Effector CD4-positive, alpha-beta T cell (primary cell): ENCODE results near the gene CTTNBP2NL.

Experiments used
- DNase-seq: peaks from one replicate; pipeline ENCODE4 v3.0.0-alpha.2; 2020

The CTTNBP2NL gene

GRCh38 chr1:112509005-112509659 is 113.1 kb downstream of the CTTNBP2NL start:
- no peak for DNase-seq

- DNase-seq: no peak
Measured at GRCh38 chr1:112509660-112510178, 113.7 kb downstream of the CTTNBP2NL start.

GRCh38 chr1:112510340-112510739 is 114.3 kb downstream of the CTTNBP2NL start:
- no peak for DNase-seq
